HepG2 (cell line): Measurements from ENCODE around the gene TPGS1. TPM values are rescaled to one million over a fixed set of nuclear protein-coding genes. Genes with fewer than 3 reads are reported as not detected.

Experiments
- ETV6 ChIP-seq: sonication (generic); formaldehyde crosslinking; conservative IDR thresholded peaks from 2 replicates; pipeline ENCODE4 v1.4.0; 2020; ENCODE audit warnings: missing genetic modification reagents
- GATAD1 ChIP-seq: IDR thresholded peaks from 2 replicates; pipeline ENCODE4 v1.6.1; 2016; ENCODE audit warnings: missing genetic modification reagents, missing compliant biosample characterization
- NFE2 ChIP-seq: sonication (generic); formaldehyde crosslinking; IDR thresholded peaks from 2 replicates; pipeline ENCODE4 v1.4.0; 2020; ENCODE audit warnings: missing genetic modification reagents
- RFX1 ChIP-seq: fragments of 450-650 bp; IDR thresholded peaks from 2 replicates; pipeline ENCODE4 v1.6.1; 2017
- RXRA ChIP-seq: sonication (generic); formaldehyde crosslinking; IDR thresholded peaks from 2 replicates; pipeline ENCODE4 v1.5.1; 2020; ENCODE audit warnings: missing genetic modification reagents
- SRSF9 ChIP-seq: fragments of 200-400 bp; formaldehyde crosslinking; IDR thresholded peaks from 2 replicates; pipeline ENCODE4 v1.6.1; 2018; ENCODE audit warnings: borderline replicate concordance, mild to moderate bottlenecking, low read depth, low read length; ENCODE audit not compliant: insufficient read depth, poor library complexity, severe bottlenecking
- ZNF292 ChIP-seq: sonication (generic); formaldehyde crosslinking; IDR thresholded peaks from 2 replicates; pipeline ENCODE4 v1.8.1; 2022; ENCODE audit warnings: mild to moderate bottlenecking, low read depth, missing genetic modification reagents, borderline replicate concordance
- ZNF547 ChIP-seq: sonication (generic); formaldehyde crosslinking; IDR thresholded peaks from 2 replicates; pipeline ENCODE4 v1.5.1; 2020; ENCODE audit warnings: mild to moderate bottlenecking, missing genetic modification reagents
- polyA plus RNA-seq, 8 experiments: library from polyadenylated mRNA; depleted of rRNA in 3 of 8; stranded (reverse) in 7 of 8; unstranded in 1 of 8; fragments of >200 nt; fragmentation: Illumina TruSeq in 4 of 8; extraction: Trizol in 4 of 8; gene quantifications; 2 replicates each; pipeline versions ENCODE4 v1.2.1 to v1.2.3, GENCODE V29; 2011 to 2016; ENCODE audit warnings: low read depth in 4 of 8, missing spikeins in 1 of 8, mixed read lengths in 1 of 8; ENCODE audit not compliant: insufficient read depth in 1 of 8
- total RNA-seq, 5 experiments: library from RNA; depleted of rRNA; stranded (reverse); fragments of >200 nt; fragmentation: Illumina TruSeq; extraction: Trizol; gene quantifications; 2 replicates each; pipeline ENCODE4 v1.2.3, GENCODE V29; 2016; ENCODE audit warnings: low read depth in 1 of 5
- TF ChIP-seq, protein P1 (sequence below): sonication (generic); formaldehyde crosslinking; IDR thresholded peaks from 2 replicates; pipeline ENCODE4 v1.4.0; 2020; ENCODE audit warnings: missing genetic modification reagents
- TF ChIP-seq, protein P2 (sequence below): sonication (generic); formaldehyde crosslinking; IDR thresholded peaks from 2 replicates; pipeline ENCODE4 v1.4.0; 2020; ENCODE audit warnings: low read depth, mild to moderate bottlenecking, missing genetic modification reagents
- TF ChIP-seq, protein P3 (sequence below): sonication (generic); formaldehyde crosslinking; IDR thresholded peaks from 2 replicates; pipeline ENCODE4 v1.5.0; 2020; ENCODE audit warnings: missing genetic modification reagents
- TF ChIP-seq, protein P4 (sequence below): sonication (generic); formaldehyde crosslinking; IDR thresholded peaks from 2 replicates; pipeline ENCODE4 v1.4.0; 2020; ENCODE audit warnings: mild to moderate bottlenecking, missing genetic modification reagents

The TPGS1 gene
- total and polyA plus RNA-seq, 2 of the 13 experiments (the other 11 are each of a cell fraction or from before 2014, with no cell fraction given), result 1.1 to 6.2 TPM

DNA sequence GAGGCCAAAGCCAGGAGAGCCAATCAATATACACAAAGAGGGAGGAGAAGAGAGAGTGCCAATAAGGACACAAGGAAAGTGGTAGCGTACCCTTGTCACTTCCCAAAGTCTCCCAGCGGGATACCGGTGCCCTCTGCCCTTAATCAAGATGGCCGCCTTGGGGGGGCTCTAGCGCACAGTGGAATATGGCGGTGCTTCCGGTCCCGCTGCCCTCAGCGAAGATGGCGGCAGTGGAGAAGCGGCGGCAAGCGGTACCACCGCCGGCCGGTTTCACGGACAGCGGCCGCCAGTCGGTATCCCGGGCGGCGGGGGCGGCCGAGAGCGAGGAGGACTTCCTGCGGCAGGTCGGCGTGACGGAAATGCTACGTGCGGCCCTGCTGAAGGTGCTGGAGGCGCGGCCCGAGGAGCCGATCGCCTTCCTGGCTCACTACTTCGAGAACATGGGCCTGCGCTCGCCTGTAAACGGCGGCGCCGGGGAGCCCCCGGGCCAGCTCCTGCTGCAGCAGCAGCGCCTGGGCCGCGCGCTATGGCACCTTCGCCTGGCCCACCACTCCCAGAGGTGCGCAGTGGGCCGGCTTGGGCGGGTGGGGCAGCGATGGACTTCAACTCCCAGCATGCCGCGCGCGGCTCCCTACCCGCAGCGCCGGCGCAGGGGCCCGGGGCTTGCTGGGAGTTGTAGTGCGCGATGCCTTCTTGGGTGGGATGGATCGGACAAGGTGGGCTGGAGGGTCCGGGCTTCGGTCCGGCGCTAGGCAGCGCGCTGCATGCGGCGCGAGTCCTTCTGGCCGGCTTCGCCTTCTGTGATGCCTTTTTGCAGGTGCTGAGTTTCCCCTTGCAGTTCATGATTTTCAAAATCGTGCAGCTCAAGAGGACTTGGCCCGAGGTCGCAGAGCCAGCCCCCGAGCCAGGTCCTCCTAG is at the start of gene TPGS1 (continued):
- TF ChIP-seq, protein P1, sequence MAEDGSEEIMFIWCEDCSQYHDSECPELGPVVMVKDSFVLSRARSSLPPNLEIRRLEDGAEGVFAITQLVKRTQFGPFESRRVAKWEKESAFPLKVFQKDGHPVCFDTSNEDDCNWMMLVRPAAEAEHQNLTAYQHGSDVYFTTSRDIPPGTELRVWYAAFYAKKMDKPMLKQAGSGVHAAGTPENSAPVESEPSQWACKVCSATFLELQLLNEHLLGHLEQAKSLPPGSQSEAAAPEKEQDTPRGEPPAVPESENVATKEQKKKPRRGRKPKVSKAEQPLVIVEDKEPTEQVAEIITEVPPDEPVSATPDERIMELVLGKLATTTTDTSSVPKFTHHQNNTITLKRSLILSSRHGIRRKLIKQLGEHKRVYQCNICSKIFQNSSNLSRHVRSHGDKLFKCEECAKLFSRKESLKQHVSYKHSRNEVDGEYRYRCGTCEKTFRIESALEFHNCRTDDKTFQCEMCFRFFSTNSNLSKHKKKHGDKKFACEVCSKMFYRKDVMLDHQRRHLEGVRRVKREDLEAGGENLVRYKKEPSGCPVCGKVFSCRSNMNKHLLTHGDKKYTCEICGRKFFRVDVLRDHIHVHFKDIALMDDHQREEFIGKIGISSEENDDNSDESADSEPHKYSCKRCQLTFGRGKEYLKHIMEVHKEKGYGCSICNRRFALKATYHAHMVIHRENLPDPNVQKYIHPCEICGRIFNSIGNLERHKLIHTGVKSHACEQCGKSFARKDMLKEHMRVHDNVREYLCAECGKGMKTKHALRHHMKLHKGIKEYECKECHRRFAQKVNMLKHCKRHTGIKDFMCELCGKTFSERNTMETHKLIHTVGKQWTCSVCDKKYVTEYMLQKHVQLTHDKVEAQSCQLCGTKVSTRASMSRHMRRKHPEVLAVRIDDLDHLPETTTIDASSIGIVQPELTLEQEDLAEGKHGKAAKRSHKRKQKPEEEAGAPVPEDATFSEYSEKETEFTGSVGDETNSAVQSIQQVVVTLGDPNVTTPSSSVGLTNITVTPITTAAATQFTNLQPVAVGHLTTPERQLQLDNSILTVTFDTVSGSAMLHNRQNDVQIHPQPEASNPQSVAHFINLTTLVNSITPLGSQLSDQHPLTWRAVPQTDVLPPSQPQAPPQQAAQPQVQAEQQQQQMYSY, result no peak
- TF ChIP-seq RXRA (CRISPR knock-in tag), result peak; percentile 42; the same call in 1 of the 2 replicates
- TF ChIP-seq, protein P2, sequence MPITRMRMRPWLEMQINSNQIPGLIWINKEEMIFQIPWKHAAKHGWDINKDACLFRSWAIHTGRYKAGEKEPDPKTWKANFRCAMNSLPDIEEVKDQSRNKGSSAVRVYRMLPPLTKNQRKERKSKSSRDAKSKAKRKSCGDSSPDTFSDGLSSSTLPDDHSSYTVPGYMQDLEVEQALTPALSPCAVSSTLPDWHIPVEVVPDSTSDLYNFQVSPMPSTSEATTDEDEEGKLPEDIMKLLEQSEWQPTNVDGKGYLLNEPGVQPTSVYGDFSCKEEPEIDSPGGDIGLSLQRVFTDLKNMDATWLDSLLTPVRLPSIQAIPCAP (CRISPR knock-in tag), result no peak
- TF ChIP-seq, protein P3, sequence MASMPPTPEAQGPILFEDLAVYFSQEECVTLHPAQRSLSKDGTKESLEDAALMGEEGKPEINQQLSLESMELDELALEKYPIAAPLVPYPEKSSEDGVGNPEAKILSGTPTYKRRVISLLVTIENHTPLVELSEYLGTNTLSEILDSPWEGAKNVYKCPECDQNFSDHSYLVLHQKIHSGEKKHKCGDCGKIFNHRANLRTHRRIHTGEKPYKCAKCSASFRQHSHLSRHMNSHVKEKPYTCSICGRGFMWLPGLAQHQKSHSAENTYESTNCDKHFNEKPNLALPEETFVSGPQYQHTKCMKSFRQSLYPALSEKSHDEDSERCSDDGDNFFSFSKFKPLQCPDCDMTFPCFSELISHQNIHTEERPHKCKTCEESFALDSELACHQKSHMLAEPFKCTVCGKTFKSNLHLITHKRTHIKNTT, result no peak
- peak; percentile 81 for TF ChIP-seq ZNF547
- TF ChIP-seq GATAD1 (CRISPR knock-in tag), result peak; percentile 92
- TF ChIP-seq ZNF292 (CRISPR knock-in tag), result no peak
- peak; percentile 34; the same call in 1 of the 2 replicates for TF ChIP-seq ETV6 (CRISPR knock-in tag)
- no peak for TF ChIP-seq NFE2 (CRISPR knock-in tag)
- no peak for TF ChIP-seq RFX1
- no peak for TF ChIP-seq SRSF9
- TF ChIP-seq, protein P4, sequence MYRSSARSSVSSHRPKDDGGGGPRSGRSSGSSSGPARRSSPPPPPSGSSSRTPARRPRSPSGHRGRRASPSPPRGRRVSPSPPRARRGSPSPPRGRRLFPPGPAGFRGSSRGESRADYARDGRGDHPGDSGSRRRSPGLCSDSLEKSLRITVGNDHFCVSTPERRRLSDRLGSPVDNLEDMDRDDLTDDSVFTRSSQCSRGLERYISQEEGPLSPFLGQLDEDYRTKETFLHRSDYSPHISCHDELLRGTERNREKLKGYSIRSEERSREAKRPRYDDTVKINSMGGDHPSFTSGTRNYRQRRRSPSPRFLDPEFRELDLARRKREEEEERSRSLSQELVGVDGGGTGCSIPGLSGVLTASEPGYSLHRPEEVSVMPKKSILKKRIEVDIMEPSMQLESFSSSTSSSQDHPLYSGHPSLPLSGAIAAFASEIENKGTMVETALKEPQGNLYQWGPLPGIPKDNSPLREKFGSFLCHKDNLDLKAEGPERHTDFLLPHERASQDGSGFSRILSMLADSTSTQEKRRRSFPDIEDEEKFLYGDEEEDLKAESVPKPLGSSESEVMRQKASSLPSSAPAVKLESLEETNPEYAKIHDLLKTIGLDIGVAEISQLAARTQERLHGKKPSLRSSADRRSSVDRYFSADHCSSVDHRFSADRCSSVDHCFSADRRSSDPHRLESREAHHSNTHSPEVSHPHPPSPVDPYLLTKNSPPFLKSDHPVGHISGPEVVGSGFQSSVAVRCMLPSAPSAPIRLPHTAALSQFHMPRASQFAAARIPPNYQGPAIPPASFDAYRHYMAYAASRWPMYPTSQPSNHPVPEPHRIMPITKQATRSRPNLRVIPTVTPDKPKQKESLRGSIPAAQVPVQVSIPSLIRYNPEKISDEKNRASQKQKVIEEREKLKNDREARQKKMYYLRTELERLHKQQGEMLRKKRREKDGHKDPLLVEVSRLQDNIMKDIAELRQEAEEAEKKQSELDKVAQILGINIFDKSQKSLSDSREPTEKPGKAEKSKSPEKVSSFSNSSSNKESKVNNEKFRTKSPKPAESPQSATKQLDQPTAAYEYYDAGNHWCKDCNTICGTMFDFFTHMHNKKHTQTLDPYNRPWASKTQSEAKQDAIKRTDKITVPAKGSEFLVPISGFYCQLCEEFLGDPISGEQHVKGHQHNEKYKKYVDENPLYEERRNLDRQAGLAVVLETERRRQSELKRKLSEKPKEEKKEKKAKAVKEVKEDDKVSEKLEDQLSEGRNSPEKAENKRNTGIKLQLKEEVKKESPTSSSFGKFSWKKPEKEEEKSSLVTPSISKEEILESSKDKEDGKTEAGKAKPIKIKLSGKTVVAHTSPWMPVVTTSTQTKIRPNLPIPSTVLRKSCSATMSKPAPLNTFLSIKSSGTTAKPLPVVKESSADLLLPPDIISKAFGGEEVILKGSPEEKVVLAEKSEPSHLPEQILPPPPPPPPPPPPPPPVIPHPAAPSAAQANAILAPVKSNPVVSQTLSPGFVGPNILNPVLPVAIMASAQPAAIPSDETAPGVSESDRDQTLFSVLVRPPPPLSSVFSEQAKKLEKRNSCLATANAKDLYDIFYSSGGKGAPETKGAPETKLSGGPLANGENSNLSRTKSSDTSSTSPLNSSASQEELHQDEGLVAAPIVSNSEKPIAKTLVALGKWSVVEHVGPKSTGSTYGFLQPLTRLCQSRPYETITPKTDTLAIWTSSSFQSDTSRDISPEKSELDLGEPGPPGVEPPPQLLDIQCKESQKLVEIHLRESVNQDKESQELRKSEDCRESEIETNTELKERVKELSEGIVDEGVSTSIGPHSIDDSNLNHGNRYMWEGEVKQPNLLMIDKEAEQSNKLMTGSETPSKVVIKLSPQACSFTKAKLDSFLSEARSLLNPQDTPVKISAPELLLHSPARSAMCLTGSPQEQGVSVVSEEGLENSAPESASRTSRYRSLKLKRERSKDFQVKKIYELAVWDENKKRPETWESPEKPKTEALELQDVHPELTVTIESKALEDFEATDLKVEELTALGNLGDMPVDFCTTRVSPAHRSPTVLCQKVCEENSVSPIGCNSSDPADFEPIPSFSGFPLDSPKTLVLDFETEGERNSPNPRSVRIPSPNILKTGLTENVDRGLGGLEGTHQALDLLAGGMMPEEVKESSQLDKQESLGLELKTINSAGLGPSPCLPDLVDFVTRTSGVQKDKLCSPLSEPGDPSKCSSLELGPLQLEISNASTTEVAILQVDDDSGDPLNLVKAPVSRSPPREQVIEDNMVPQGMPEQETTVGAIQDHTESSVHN (CRISPR knock-in tag), result no peak; the same call in 1 of the 2 replicates
